ENCODE measurements around the gene PLA2G4F. TPM values are rescaled to one million over a fixed set of nuclear protein-coding genes. Genes with fewer than 3 reads are reported as not detected.
A peak's percentile ranks its signal among the peaks of the same experiment; 100 is the strongest.

Gene PLA2G4F
- total RNA-seq, result 51.2 TPM
- polyA plus RNA-seq (ENCODE audit: insufficient read depth, low read depth, low replicate concordance), result 35.9 TPM
- long read RNA-seq, donor 1, full-length matches to known transcripts, result 1 of 1 reads
- long read RNA-seq, donor 1, partial matches to known transcripts, result 0 of 1 reads
- long read RNA-seq, donor 1, other reads (novel, unspliced or antisense), result 0 of 1 reads
- long read RNA-seq, donor 2, full-length matches to known transcripts, result 3 of 3 reads
- long read RNA-seq, donor 2, partial matches to known transcripts, result 0 of 3 reads
- long read RNA-seq, donor 2, other reads (novel, unspliced or antisense), result 0 of 3 reads
- long read RNA-seq, donor 3, full-length matches to known transcripts, result 2 of 8 reads
- long read RNA-seq, donor 3, partial matches to known transcripts, result 6 of 8 reads
- long read RNA-seq, donor 3, other reads (novel, unspliced or antisense), result 0 of 8 reads
- long read RNA-seq, donor 4, partial matches to known transcripts, result 0 of 1 reads
- long read RNA-seq, donor 4, other reads (novel, unspliced or antisense), result 0 of 1 reads
- long read RNA-seq, donor 5, result 0 reads
- long read RNA-seq, donor 6, result 0 reads
- long read RNA-seq, donor 7, full-length matches to known transcripts, result 12 of 36 reads
- long read RNA-seq, donor 7, partial matches to known transcripts, result 15 of 36 reads
- long read RNA-seq, donor 7, other reads (novel, unspliced or antisense), result 9 of 36 reads
- long read RNA-seq, donor 8, result 0 reads
- long read RNA-seq, donor 9, full-length matches to known transcripts, result 1 of 1 reads
- long read RNA-seq, donor 9, partial matches to known transcripts, result 0 of 1 reads
- long read RNA-seq, donor 9, other reads (novel, unspliced or antisense), result 0 of 1 reads
- long read RNA-seq, donor 10, result 0 reads

GRCh38 chr15:42156243-42156922 is at the start of gene PLA2G4F:
Gene PLA2G4F, minus strand, starts transcription at chr15:42156636. Its CDS starts 87 bp downstream, at chr15:42156549.
- peaks cover 3 to 34% (median 26%) of the 10 kb centered on the region in 3 donors for H3K4me1 ChIP-seq (ENCODE audit: control insufficient read depth in 2 of 3, insufficient read depth in 2 of 3, low read depth in 1 of 3, low read length in 3 of 3)
- no peak for TF ChIP-seq CTCF (IDR thresholded peaks at IDR 0.05; ENCODE audit: borderline replicate concordance, extremely low read depth, insufficient read depth)
- intact Hi-C loops (cut with DNase I), result no loop called here

DNA sequence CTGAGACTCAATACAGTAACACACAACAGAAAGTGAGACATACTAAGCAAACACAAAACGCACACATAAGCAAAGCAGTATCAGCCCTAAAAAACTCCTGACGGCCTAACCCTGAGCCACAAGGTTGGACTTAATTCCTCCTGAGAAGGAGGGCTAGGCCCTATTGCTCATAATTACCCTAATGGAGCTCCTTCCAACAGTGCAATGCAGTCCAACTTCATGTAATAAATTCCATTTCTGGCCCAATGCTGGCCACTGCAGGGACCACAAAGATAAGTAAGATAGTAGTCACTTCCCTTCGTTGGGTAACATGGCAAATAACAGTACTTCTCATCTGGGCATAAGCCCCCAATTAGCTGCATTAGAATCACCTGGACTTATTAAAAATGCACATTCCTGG is 47.5 kb upstream of the PLA2G4F start:
- no peaks in the 10 kb centered on the region for H3K9me3 ChIP-seq (ENCODE audit: control insufficient read depth in 2 of 3, insufficient read depth in 1 of 3, low read length in 3 of 3)
- H3K27ac ChIP-seq (ENCODE audit: low read depth in 2 of 2, low read length in 2 of 2), result no peak overlapping the region
- no peak for TF ChIP-seq CTCF (IDR thresholded peaks at IDR 0.05; ENCODE audit: borderline replicate concordance, extremely low read depth, insufficient read depth)
- H3K36me3 ChIP-seq (ENCODE audit: control insufficient read depth in 2 of 3, insufficient read depth in 3 of 3, low read length in 3 of 3), result no peaks in the 10 kb centered on the region
- H3K27me3 ChIP-seq (ENCODE audit: control insufficient read depth, insufficient read depth, low read length), result no peaks in the 10 kb centered on the region
- FAIRE-seq (no peak), DNase-seq (no peak)
- intact Hi-C loops (cut with DNase I), result no loop called here
- H3K9ac ChIP-seq (ENCODE audit: low read length in 3 of 3), result no peak overlapping the region
- no peak overlapping the region for H3K4me3 ChIP-seq (ENCODE audit: low read length in 3 of 3)
- H3K4me1 ChIP-seq (ENCODE audit: control insufficient read depth in 2 of 3, insufficient read depth in 2 of 3, low read depth in 1 of 3, low read length in 3 of 3), result peaks cover 0 to 14% (median 10%) of the 10 kb centered on the region in 3 donors

More at GRCh38 chr15:42156243-42156922, at the start of gene PLA2G4F:
- peaks cover 4 to 17% (median 14%) of the 10 kb centered on the region in 3 donors for H3K36me3 ChIP-seq (ENCODE audit: control insufficient read depth in 2 of 3, insufficient read depth in 3 of 3, low read length in 3 of 3)
- FAIRE-seq (no peak), DNase-seq (peak in 4 of 5 donors; percentile 54 to 67 (median 66))
- peak within 1 kb of the TSS; percentile 90 to 92 for H3K27ac ChIP-seq (ENCODE audit: low read depth in 2 of 2, low read length in 2 of 2)
- no peaks in the 10 kb centered on the region for H3K27me3 ChIP-seq (ENCODE audit: control insufficient read depth, insufficient read depth, low read length)
- H3K9ac ChIP-seq (ENCODE audit: low read length in 3 of 3), result peak within 1 kb of the TSS; percentile 21 to 76 (median 53)
- H3K9me3 ChIP-seq (ENCODE audit: control insufficient read depth in 2 of 3, insufficient read depth in 1 of 3, low read length in 3 of 3), result no peaks in the 10 kb centered on the region
- peak within 1 kb of the TSS; percentile 57 to 76 (median 58) for H3K4me3 ChIP-seq (ENCODE audit: low read length in 3 of 3)

- intact Hi-C loops (cut with DNase I), result no loop called here
- no peaks in the 10 kb centered on the region for H3K9me3 ChIP-seq (ENCODE audit: control insufficient read depth in 2 of 3, insufficient read depth in 1 of 3, low read length in 3 of 3)
- no peaks in the 10 kb centered on the region for H3K36me3 ChIP-seq (ENCODE audit: control insufficient read depth in 2 of 3, insufficient read depth in 3 of 3, low read length in 3 of 3)
- peaks cover 0 to 11% (median 10%) of the 10 kb centered on the region in 3 donors for H3K4me1 ChIP-seq (ENCODE audit: control insufficient read depth in 2 of 3, insufficient read depth in 2 of 3, low read depth in 1 of 3, low read length in 3 of 3)
- H3K27me3 ChIP-seq (ENCODE audit: control insufficient read depth, insufficient read depth, low read length), result no peaks in the 10 kb centered on the region
- DNase-seq, result no peak
- no peak for FAIRE-seq
- no peak overlapping the region for H3K27ac ChIP-seq (ENCODE audit: low read depth in 2 of 2, low read length in 2 of 2)
- no peak overlapping the region for H3K9ac ChIP-seq (ENCODE audit: low read length in 3 of 3)
- no peak overlapping the region for H3K4me3 ChIP-seq (ENCODE audit: low read length in 3 of 3)
- no peak for TF ChIP-seq CTCF (IDR thresholded peaks at IDR 0.05; ENCODE audit: borderline replicate concordance, extremely low read depth, insufficient read depth)
Observed at GRCh38 chr15:42202653-42203052, 46.2 kb upstream of the PLA2G4F start.
